IMR-90 (cell line): Measurements from ENCODE around the gene TBC1D22B. TPM values are rescaled to one million over a fixed set of nuclear protein-coding genes. Genes with fewer than 3 reads are reported as not detected.

ENCODE experiments used
- ATAC-seq: fragments of 200-7000 bp; cut with Tn5 transposase; 2 replicates; pipeline ENCODE4 v1.9.1; 2020; ENCODE audit warnings: low read depth, mild to moderate bottlenecking, moderate library complexity
- BruUV-seq: library from RNA; stranded (reverse); fragments of 400-500 nt; replicated peaks from 2 replicates; lab custom pipeline; 2021; lab: Mats Ljungman, UMichigan
- CTCF ChIA-PET: fragments of 300-600 bp; formaldehyde crosslinking; extraction: SDS; loops from one replicate; lab custom pipeline; 2021; ENCODE audit warnings: antibody characterized with exemption; lab: Yijun Ruan, JAX
- POLR2A ChIA-PET: fragments of 300-600 bp; sonication (Branson Sonifier 250); formaldehyde crosslinking; loops from one replicate; lab custom pipeline; 2022; ENCODE audit warnings: antibody characterized with exemption; ENCODE audit not compliant: unreplicated experiment; lab: Charles Lee
- DNase-seq: peaks from one replicate; pipeline ENCODE4 v3.0.0; 2013
- H2AFZ ChIP-seq: replicated peaks from 2 replicates; pipeline ENCODE3; 2013; ENCODE audit warnings: low read length, mild to moderate bottlenecking; ENCODE audit not compliant: poor library complexity
- H2AK5ac ChIP-seq: 2 replicates; pipeline ENCODE4 v1.6.1; 2013; ENCODE audit warnings: low read depth, low read length, inconsistent platforms
- H2AK9ac ChIP-seq: replicated peaks from 2 replicates; pipeline ENCODE3; 2013; ENCODE audit warnings: mild to moderate bottlenecking, low read depth, low read length, moderate library complexity; ENCODE audit not compliant: poor library complexity
- H2BK120ac ChIP-seq: 2 replicates; pipeline ENCODE4 v1.6.1; 2013; ENCODE audit warnings: low read depth, low read length, inconsistent platforms
- H2BK15ac ChIP-seq: 3 replicates; pipeline ENCODE4 v1.6.1; 2013; ENCODE audit warnings: low read depth, low read length, inconsistent platforms
- H2BK20ac ChIP-seq: 2 replicates; pipeline ENCODE4 v1.6.1; 2013; ENCODE audit warnings: low read depth, mild to moderate bottlenecking, inconsistent platforms, low read length, moderate library complexity
- H2BK5ac ChIP-seq: 2 replicates; pipeline ENCODE4 v1.6.1; 2013; ENCODE audit warnings: mild to moderate bottlenecking, low read depth, low read length, inconsistent platforms; ENCODE audit not compliant: poor library complexity, severe bottlenecking
- H3K14ac ChIP-seq: replicated peaks from 2 replicates; pipeline ENCODE4 v1.6.1; 2013; ENCODE audit warnings: low read depth, low read length, inconsistent platforms
- H3K18ac ChIP-seq: 2 replicates; pipeline ENCODE4 v1.6.1; 2013; ENCODE audit warnings: low read depth, low read length, control low read depth
- H3K23ac ChIP-seq: 2 replicates; pipeline ENCODE4 v1.6.1; 2013; ENCODE audit warnings: low read depth, low read length, inconsistent platforms
- H3K27ac ChIP-seq: 2 replicates; pipeline ENCODE4 v1.5.1; 2013; ENCODE audit warnings: mild to moderate bottlenecking, control low read depth, low read length; ENCODE audit not compliant: insufficient read depth
- H3K27me3 ChIP-seq: 2 replicates; pipeline ENCODE4 v1.6.1; 2013; ENCODE audit warnings: low read length; ENCODE audit not compliant: control insufficient read depth, insufficient read depth
- H3K36me3 ChIP-seq: 2 replicates; pipeline ENCODE4 v1.6.1; 2013; ENCODE audit warnings: low read length, mixed read lengths; ENCODE audit not compliant: control insufficient read depth, insufficient read depth
- H3K4ac ChIP-seq: 2 replicates; pipeline ENCODE4 v1.6.1; 2013; ENCODE audit warnings: low read depth, low read length, inconsistent platforms
- H3K4me1 ChIP-seq: 2 replicates; pipeline ENCODE4 v1.6.1; 2013; ENCODE audit warnings: low read length, mixed read lengths; ENCODE audit not compliant: control insufficient read depth, insufficient read depth
- H3K4me2 ChIP-seq: 2 replicates; pipeline ENCODE4 v1.6.1; 2013; ENCODE audit warnings: low read depth, mild to moderate bottlenecking, control low read depth, low read length, moderate library complexity
- H3K4me3 ChIP-seq: 2 replicates; pipeline ENCODE4 v1.5.1; 2013; ENCODE audit warnings: low read depth, mild to moderate bottlenecking, control low read depth, low read length, moderate library complexity; ENCODE audit not compliant: insufficient read depth
- H3K56ac ChIP-seq: 2 replicates; pipeline ENCODE4 v1.6.1; 2013; ENCODE audit warnings: low read length, inconsistent platforms; ENCODE audit not compliant: insufficient read depth; ENCODE audit errors: extremely low read depth
- H3K79me1 ChIP-seq, 2 experiments: 2 replicates each; pipeline ENCODE4 v1.6.1; 2013; ENCODE audit warnings: low read length in 2 of 2, inconsistent platforms in 1 of 2, low read depth in 1 of 2
- H3K9ac ChIP-seq: 2 replicates; pipeline ENCODE4 v1.6.1; 2013; ENCODE audit warnings: low read depth, low read length, control low read depth
- H3K9me1 ChIP-seq: 2 replicates; pipeline ENCODE4 v1.6.1; 2013; ENCODE audit warnings: low read length, inconsistent platforms; ENCODE audit not compliant: insufficient read depth
- H3K9me3 ChIP-seq: 2 replicates; pipeline ENCODE4 v1.6.1; 2013; ENCODE audit warnings: low read length; ENCODE audit not compliant: control insufficient read depth, insufficient read depth
- H4K20me1 ChIP-seq: 2 replicates; pipeline ENCODE4 v1.6.1; 2013; ENCODE audit warnings: low read length, inconsistent platforms; ENCODE audit not compliant: insufficient read depth
- H4K5ac ChIP-seq: 2 replicates; pipeline ENCODE4 v1.6.1; 2013; ENCODE audit warnings: mild to moderate bottlenecking, low read depth, low read length, control low read depth
- H4K8ac ChIP-seq, 2 experiments: 2 replicates each; pipeline ENCODE4 v1.6.1; 2013; ENCODE audit warnings: low read depth in 2 of 2, low read length in 2 of 2, control low read depth in 1 of 2, inconsistent platforms in 1 of 2
- H4K91ac ChIP-seq: 2 replicates; pipeline ENCODE4 v1.6.1; 2013; ENCODE audit warnings: low read depth, low read length, inconsistent platforms; ENCODE audit not compliant: insufficient read depth
- CEBPB ChIP-seq: IDR thresholded peaks from 2 replicates; pipeline ENCODE4 v1.6.1; 2012; ENCODE audit warnings: low read depth, low read length, improper control_type of control experiment
- CHD1 ChIP-seq: IDR thresholded peaks from 2 replicates; pipeline ENCODE4 v1.6.1; 2012; ENCODE audit warnings: low read depth, low read length, improper control_type of control experiment
- CTCF ChIP-seq: conservative IDR thresholded peaks from 2 replicates; pipeline ENCODE4 v1.5.1; 2012; ENCODE audit warnings: mild to moderate bottlenecking, low read depth, low read length, improper control_type of control experiment
- ELK1 ChIP-seq: fragments of 150-350 bp; IDR thresholded peaks from 2 replicates; pipeline ENCODE4 v1.6.1; 2016; ENCODE audit warnings: low read depth, mild to moderate bottlenecking, low read length, moderate library complexity, borderline replicate concordance
- MAFK ChIP-seq: IDR thresholded peaks from 2 replicates; pipeline ENCODE4 v1.6.1; 2012; ENCODE audit warnings: low read depth, low read length, improper control_type of control experiment
- MAZ ChIP-seq: IDR thresholded peaks from 2 replicates; pipeline ENCODE4 v1.6.1; 2012; ENCODE audit warnings: low read depth, mild to moderate bottlenecking, low read length, improper control_type of control experiment, moderate library complexity, borderline replicate concordance
- NFE2L2 ChIP-seq: fragments of 150-350 bp; IDR thresholded peaks from 2 replicates; pipeline ENCODE4 v1.6.1; 2016; ENCODE audit warnings: low read depth, mild to moderate bottlenecking, low read length
- RAD21 ChIP-seq: IDR thresholded peaks from 2 replicates; pipeline ENCODE4 v1.6.1; 2012; ENCODE audit warnings: low read length, improper control_type of control experiment
- RFX5 ChIP-seq: IDR thresholded peaks from 2 replicates; pipeline ENCODE4 v1.8.0; 2012; ENCODE audit warnings: low read depth, mild to moderate bottlenecking, low read length, moderate library complexity
- WGBS, 2 experiments: methylation state at CpG; one replicate each; pipeline versions ENCODE4 v1.1.5 to v1.1.7; 2013; ENCODE audit warnings: missing lambda C conversion rate in 2 of 2; ENCODE audit not compliant: insufficient read length in 1 of 2; ENCODE audit errors: extremely low coverage in 2 of 2; 5-methylcytosine and 5-hydroxymethylcytosine counted together
- dilution Hi-C: fragments of 300-500 bp; cut with HindIII; formaldehyde crosslinking; loops from one replicate; pipeline ENCODE4 v1.14.3; 2018; ENCODE audit warnings: low sequenced_read_pairs; ENCODE audit not compliant: unreplicated experiment
- in situ Hi-C: fragments of 300-500 bp; cut with MboI; formaldehyde crosslinking; loops from 3 replicates; pipeline ENCODE4 v1.14.3; 2019; ENCODE audit warnings: low sequenced_read_pairs, inconsistent platforms, mixed read lengths
- intact Hi-C: fragments of 100-400 bp; cut with micrococcal nuclease; formaldehyde crosslinking; loops from 2 replicates; pipeline ENCODE4 v1.10.0; 2022
- polyA plus RNA-seq, 3 experiments: library from polyadenylated mRNA; depleted of rRNA; stranded (reverse); fragments of >200 nt; gene quantifications; 2 replicates each; pipeline ENCODE4 v1.2.3, GENCODE V29; 2012; ENCODE audit warnings: low replicate concordance in 1 of 3
- total RNA-seq: library from RNA; depleted of rRNA; stranded (reverse); fragments of >200 nt; gene quantifications from 2 replicates; pipeline ENCODE4 v1.2.3, GENCODE V29; 2012

The TBC1D22B gene
- total and polyA plus RNA-seq, 2 of the 4 experiments (the other 2 are of a cell fraction), result 6.6 to 7.5 TPM

DNA sequence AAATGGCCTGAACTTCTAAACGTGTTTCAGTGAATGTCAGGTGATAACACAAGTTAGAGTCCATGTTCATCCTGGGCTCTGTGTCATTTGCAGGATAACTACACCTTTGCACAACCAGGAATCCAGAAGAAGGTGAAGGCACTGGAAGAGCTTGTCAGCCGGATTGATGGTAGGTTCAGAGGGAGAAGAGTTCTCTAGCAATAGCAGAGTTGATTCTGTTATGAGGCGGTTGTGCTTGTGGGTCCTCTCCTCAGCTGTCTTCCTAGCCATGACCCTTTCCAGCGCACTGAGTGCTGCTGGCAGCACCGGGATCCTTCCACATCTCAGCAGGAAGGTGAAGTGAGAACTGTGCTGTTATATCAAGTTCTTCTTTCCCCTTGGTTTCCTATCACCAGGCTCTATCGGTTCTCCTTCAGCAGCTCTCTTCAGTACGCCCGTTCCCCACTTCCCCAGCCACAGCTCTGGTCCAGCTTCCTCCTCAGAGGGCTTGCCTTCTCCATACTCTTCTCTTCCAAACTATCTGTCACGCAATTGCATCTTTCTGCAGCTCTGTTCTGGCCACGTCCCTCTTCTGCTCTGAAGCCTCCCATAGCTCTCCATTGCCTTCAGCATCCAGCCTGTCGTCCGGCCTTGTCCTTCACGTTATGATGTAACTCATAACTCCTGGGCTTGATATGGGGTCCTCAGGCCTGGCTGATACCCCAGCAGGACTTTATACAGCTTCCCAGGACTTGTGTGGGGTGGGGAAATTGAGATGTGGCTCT, 56.3 kb downstream of the TBC1D22B start (continued):
- TF ChIP-seq ELK1, result no peak

GRCh38 chr6:37314487-37315156, 57.0 kb downstream of the TBC1D22B start:
- intact Hi-C loops, result no loop called here
- TF ChIP-seq MAZ (no peak), NFE2L2 (no peak), RFX5 (no peak), CEBPB (no peak), CHD1 (no peak), MAFK (no peak), RAD21 (peak; percentile 42), CTCF (peak; percentile 52), ELK1 (no peak)

More at GRCh38 chr6:37314487-37315156, 57.0 kb downstream of the TBC1D22B start:
- H3K27ac ChIP-seq, result no peak overlapping the region
- H3K18ac ChIP-seq, result no peak overlapping the region
- 0 out of 2 replicates have a peak overlapping the region, but pooled peaks have one; percentile 22 for H2BK120ac ChIP-seq
- H3K56ac ChIP-seq, result no peak overlapping the region
- CTCF ChIA-PET, result interaction anchor here (1.5 kb wide), 3 partner anchors 9 to 104 kb away, joined by 3 to 6 read pairs (median 4); no protein-coding TSS in a partner anchor
- 0% methylated on average over 1 of the region's 6 CpGs; no CpG with 5 or more reads in 1 of the 2 experiments for WGBS, 2 experiments
- H2AK5ac ChIP-seq, result 0 out of 2 replicates have a peak overlapping the region, but pooled peaks have one; percentile 48
- peaks cover 23% of the 10 kb centered on the region for H3K9me1 ChIP-seq
- H2BK15ac ChIP-seq, result peak overlapping the region; percentile 48; the same call in 1 of the 3 replicates
- no peak overlapping the region for H4K8ac ChIP-seq
- H3K4ac ChIP-seq, result peak overlapping the region; percentile 27; the same call in 1 of the 2 replicates
- peaks cover 0 to 7% of the 10 kb centered on the region in 2 experiments; a peak in 2 of 4 replicates for H3K79me1 ChIP-seq
- peak overlapping the region; percentile 63; the same call in 1 of the 2 replicates for H2BK20ac ChIP-seq
- POLR2A ChIA-PET, result no interaction called here
- dilution Hi-C loops (no loop called here), in situ Hi-C loops (no loop called here)
- DNase-seq (peak; percentile 66), ATAC-seq (peak; percentile 36)
- no peak overlapping the region for H3K14ac ChIP-seq
- no peak overlapping the region for H2AK9ac ChIP-seq
- H3K4me1 ChIP-seq, result peaks cover 11% of the 10 kb centered on the region
- H3K9me3 ChIP-seq, result no peaks in the 10 kb centered on the region
- H2BK5ac ChIP-seq, result no peak overlapping the region
- no peaks in the 10 kb centered on the region for H3K27me3 ChIP-seq
- H3K4me2 ChIP-seq, result no peak overlapping the region
- no peak overlapping the region for H4K91ac ChIP-seq
- no peak overlapping the region for H3K23ac ChIP-seq
- no peak overlapping the region for H4K5ac ChIP-seq
- no peak overlapping the region for H3K4me3 ChIP-seq
- no TSS peak for BruUV-seq
- H2AFZ ChIP-seq, result no peak overlapping the region
- H3K9ac ChIP-seq, result no peak overlapping the region
- H4K20me1 ChIP-seq, result peaks cover 9% of the 10 kb centered on the region; the same call in 1 of the 2 replicates
- H3K36me3 ChIP-seq, result peaks cover 53% of the 10 kb centered on the region
